ENCODE data around the gene ENTR1. TPM values are rescaled to one million over a fixed set of nuclear protein-coding genes. Genes with fewer than 3 reads are reported as not detected.

Gene ENTR1
- total and polyA plus RNA-seq, 2 of the 13 experiments (the other 11 are each of a cell fraction or from before 2014, with no cell fraction given) = 70.1 to 76.4 TPM

DNA sequence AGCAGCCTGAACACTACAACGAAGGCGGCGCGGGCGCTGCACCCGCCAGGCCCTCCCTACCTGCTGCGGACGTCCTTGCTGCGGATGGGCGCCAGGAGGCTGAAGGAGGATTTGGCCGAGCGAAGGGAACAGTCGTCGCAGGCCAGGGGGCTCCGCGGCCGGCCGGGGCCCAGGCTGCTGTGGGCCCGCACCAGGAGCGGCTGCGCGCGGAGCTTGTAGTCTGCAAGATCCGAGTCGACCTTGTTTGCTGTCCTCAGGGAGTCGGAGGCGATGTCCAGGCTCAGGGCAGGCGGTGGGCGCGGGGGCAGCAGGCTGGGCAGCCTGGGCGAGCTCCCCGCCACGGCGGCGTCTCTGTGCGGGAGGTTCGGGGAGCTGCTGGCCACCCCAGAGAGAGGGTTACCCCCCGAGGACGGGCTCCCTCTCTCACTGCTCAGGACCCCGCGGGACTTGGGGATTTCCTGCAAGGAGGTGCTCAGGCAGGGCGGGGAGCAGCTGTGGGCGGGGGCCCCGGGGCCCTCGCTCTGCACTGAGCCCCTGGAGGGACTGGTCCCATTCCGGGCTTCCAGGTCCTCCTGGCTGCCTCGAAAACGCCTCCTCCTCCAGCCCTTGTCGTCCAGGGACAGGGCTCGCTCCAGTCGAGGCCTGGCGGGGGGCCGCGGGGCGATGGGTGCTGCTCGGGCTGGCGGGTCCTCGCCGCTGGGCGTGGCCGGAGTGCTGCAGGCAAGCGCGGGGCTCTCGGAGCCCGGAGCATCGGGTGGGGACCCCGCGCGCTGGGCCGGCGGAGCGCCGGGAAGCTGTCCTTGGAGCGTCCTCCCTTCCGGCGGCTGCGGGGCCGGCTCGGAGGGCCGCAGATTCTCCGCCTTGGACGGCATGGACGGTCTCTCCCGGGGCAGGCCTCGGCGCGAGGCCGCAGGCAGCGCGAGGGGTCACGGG is 28.4 kb upstream of the ENTR1 start (continued):
- TF ChIP-seq HOXA3 (CRISPR knock-in tag; IDR thresholded peaks at IDR 0.05) = 0 out of 2 replicates have a peak, but pooled peaks have one; percentile 10
- TF ChIP-seq, protein P1, sequence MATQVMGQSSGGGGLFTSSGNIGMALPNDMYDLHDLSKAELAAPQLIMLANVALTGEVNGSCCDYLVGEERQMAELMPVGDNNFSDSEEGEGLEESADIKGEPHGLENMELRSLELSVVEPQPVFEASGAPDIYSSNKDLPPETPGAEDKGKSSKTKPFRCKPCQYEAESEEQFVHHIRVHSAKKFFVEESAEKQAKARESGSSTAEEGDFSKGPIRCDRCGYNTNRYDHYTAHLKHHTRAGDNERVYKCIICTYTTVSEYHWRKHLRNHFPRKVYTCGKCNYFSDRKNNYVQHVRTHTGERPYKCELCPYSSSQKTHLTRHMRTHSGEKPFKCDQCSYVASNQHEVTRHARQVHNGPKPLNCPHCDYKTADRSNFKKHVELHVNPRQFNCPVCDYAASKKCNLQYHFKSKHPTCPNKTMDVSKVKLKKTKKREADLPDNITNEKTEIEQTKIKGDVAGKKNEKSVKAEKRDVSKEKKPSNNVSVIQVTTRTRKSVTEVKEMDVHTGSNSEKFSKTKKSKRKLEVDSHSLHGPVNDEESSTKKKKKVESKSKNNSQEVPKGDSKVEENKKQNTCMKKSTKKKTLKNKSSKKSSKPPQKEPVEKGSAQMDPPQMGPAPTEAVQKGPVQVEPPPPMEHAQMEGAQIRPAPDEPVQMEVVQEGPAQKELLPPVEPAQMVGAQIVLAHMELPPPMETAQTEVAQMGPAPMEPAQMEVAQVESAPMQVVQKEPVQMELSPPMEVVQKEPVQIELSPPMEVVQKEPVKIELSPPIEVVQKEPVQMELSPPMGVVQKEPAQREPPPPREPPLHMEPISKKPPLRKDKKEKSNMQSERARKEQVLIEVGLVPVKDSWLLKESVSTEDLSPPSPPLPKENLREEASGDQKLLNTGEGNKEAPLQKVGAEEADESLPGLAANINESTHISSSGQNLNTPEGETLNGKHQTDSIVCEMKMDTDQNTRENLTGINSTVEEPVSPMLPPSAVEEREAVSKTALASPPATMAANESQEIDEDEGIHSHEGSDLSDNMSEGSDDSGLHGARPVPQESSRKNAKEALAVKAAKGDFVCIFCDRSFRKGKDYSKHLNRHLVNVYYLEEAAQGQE (IDR thresholded peaks at IDR 0.05; ENCODE audit: borderline replicate concordance in 1 of 2, low read depth in 1 of 2, low read length in 2 of 2) = no peak
- TF ChIP-seq KDM6A (CRISPR knock-in tag; IDR thresholded peaks at IDR 0.05; ENCODE audit: low read depth) = no peak
- TF ChIP-seq, protein P2, sequence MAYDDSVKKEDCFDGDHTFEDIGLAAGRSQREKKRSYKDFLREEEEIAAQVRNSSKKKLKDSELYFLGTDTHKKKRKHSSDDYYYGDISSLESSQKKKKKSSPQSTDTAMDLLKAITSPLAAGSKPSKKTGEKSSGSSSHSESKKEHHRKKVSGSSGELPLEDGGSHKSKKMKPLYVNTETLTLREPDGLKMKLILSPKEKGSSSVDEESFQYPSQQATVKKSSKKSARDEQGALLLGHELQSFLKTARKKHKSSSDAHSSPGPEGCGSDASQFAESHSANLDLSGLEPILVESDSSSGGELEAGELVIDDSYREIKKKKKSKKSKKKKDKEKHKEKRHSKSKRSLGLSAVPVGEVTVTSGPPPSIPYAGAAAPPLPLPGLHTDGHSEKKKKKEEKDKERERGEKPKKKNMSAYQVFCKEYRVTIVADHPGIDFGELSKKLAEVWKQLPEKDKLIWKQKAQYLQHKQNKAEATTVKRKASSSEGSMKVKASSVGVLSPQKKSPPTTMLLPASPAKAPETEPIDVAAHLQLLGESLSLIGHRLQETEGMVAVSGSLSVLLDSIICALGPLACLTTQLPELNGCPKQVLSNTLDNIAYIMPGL (CRISPR knock-in tag; IDR thresholded peaks at IDR 0.05; ENCODE audit: borderline replicate concordance in 1 of 2, low read depth in 1 of 2) = peak in 1 of 2 experiments; percentile 49; a peak in 2 of 4 replicates
- TF ChIP-seq ZFP91 (CRISPR knock-in tag; IDR thresholded peaks at IDR 0.05; ENCODE audit: borderline replicate concordance) = no peak; the same call in 1 of the 2 replicates
- TF ChIP-seq ZMYM4 (CRISPR knock-in tag; IDR thresholded peaks at IDR 0.05) = no peak; the same call in 1 of the 2 replicates
- no peak for TF ChIP-seq ZNF607 (CRISPR knock-in tag; IDR thresholded peaks at IDR 0.05; ENCODE audit: borderline replicate concordance)

All from HepG2 (cell line).